ENCODE results near the gene TACR1. TPM values are rescaled to one million over a fixed set of nuclear protein-coding genes. Genes with fewer than 3 reads are reported as not detected.
"Not testable (repeated sequence)": the region's sequence is repeated elsewhere in the genome, so short reads cannot be mapped to it uniquely, and the experiment has no call there.

The TACR1 gene, protein sequence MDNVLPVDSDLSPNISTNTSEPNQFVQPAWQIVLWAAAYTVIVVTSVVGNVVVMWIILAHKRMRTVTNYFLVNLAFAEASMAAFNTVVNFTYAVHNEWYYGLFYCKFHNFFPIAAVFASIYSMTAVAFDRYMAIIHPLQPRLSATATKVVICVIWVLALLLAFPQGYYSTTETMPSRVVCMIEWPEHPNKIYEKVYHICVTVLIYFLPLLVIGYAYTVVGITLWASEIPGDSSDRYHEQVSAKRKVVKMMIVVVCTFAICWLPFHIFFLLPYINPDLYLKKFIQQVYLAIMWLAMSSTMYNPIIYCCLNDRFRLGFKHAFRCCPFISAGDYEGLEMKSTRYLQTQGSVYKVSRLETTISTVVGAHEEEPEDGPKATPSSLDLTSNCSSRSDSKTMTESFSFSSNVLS
- total RNA-seq = not detected

DNA sequence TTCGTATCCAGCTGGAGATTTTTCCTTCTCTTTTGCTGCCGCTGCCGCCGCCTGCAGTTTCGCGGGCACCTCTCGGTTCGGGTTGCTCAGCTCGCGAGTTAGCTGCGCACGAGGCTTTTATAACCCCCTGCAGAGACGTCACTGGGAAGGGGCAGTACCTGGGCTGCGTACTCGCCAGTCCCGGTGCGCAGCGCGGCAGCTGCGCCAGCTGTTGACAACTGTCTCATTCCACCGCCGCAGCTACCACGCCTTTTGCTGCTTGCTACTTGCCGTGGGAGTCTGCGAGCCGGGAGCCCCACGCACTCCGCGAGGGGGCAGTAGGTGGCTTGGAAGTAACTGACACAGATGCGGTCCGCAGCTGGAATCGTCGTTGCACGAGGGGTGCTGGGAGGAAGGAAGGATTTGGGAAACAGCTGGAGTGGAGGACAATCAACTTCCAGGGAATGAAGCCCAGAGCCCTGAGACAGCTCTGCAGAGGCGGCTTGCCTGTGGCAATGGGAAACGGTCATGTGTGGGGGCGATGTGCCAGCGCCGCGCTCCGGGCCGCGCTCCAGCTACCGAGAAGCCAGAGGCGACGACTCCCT, at the start of gene TACR1:
TSS of gene TACR1 (minus strand) at position 93 of the 584 bp plus-strand sequence. CDS start 586 bp downstream, outside the sequence.
- H3K9me3 Mint-ChIP-seq = no peaks in the 10 kb centered on the region
- H3K4me1 Mint-ChIP-seq = no peaks in the 10 kb centered on the region
- peak; percentile 23 for ATAC-seq (replicated peaks)
- H3K27me3 Mint-ChIP-seq = peaks cover 41% of the 10 kb centered on the region
- H3K4me3 Mint-ChIP-seq = peak within 1 kb of the TSS; percentile 36
- H3K27ac Mint-ChIP-seq = no peak within 1 kb of the TSS
- H3K36me3 Mint-ChIP-seq (ENCODE audit: low read depth) = no peaks in the 10 kb centered on the region

DNA sequence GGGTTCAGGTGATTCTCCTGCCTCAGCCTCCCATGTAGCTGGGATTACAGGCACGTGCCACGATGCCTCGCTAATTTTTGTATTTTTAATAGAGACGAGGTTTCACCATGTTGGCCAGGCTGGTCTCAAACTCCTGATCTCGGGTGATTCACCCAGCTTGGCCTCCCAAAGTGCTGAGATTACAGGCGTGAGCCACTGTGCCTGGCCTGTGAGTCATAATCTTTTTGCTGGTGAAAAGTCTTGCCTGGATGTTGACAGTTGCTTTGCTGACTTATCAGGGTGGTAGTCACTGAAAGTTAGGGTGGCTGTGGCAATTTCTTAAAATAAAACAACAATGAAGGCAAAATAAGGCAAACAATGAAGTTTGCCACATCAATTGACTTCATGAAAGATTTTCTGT, 49.3 kb upstream of the TACR1 start:
- not testable (repeated sequence) for H3K4me3 Mint-ChIP-seq; H3K27ac Mint-ChIP-seq; H3K9me3 Mint-ChIP-seq; ATAC-seq (replicated peaks); H3K36me3 Mint-ChIP-seq (ENCODE audit: low read depth); H3K4me1 Mint-ChIP-seq
- peaks cover 16% of the 10 kb centered on the region for H3K27me3 Mint-ChIP-seq

DNA sequence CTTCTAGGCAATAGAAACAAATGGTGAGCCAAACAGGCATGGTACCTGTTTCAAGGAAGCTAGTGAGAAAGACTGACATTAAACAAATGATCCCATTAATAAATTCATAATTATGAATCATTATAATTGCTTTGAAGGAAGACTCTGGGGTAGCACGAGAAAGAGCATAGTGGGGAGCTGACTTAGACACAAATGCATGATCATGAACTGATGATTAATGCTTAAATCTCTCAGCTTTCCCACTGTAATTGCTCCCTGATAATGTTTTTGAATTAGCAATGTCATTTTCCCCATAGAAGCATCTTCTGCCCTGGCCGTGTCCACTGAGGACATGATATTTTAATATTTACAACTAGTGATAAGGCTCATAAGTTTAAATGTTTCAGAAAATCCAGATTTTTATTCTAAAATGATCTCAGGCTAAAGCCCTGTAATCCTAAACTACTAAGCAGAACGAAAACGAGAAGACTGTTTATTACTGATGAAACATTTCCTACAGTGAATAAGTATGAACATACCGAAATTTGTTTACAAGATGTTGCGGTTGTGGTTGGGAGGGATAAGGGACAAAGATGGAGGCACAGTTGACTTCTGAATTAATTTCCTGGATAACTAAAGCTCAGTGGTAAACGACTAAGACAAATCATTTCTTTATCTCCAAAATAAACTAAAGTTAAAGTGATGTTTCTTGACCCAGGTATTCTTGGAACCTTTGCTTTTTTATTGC, 47.3 kb upstream of the TACR1 start:
- Mint-ChIP-seq H3K36me3 (ENCODE audit: low read depth) (no peaks in the 10 kb centered on the region), H3K9me3 (peaks cover 14% of the 10 kb centered on the region), H3K4me3 (no peak overlapping the region), H3K27ac (no peak overlapping the region), H3K27me3 (peaks cover 12% of the 10 kb centered on the region), H3K4me1 (no peaks in the 10 kb centered on the region)
- no peak for ATAC-seq (replicated peaks)

DNA sequence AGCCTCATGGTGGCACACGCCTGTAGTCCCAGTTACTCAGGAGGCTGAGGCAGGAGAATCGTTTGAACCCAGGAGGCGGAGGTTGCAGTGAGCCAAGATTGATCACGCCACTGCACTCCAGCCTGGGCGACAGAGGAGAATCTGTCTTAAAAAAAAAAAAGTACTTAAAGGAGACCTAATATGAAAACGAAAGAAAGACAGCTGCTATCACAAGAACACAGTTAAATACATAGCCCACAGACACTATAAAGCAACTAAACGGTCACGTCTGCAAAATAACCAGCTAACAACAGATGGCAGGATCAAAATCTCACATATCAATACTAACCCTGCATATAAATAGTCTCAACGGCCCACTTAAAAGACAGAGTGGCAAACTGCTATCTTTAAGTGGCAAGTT, 43.9 kb upstream of the TACR1 start:
- H3K36me3 Mint-ChIP-seq (ENCODE audit: low read depth) = no peaks in the 10 kb centered on the region
- no peaks in the 10 kb centered on the region for H3K4me1 Mint-ChIP-seq
- no peak overlapping the region for H3K27ac Mint-ChIP-seq
- no peak overlapping the region for H3K4me3 Mint-ChIP-seq
- H3K9me3 Mint-ChIP-seq = peaks cover 4% of the 10 kb centered on the region
- ATAC-seq (replicated peaks) = no peak
- peaks cover 5% of the 10 kb centered on the region for H3K27me3 Mint-ChIP-seq

DNA sequence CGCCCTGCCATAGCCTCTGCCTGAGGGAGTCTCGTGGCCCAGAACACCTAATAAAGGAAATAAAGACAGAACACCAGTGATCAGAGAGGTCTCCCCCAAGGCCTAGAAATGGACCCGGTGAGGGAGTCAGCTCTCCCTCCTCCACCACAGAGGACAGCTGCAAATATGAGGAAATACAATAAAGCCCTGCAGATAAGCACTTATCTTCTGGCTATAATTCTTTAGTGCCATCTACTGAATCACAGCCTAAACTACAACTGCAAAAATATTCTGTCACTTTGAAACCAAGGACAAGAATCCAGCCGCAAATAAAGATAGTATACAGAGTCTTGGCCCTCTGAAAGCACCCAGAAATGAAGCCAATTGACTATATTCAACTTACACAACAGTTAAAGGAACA, 42.4 kb upstream of the TACR1 start:
- no peak for ATAC-seq (replicated peaks)
- Mint-ChIP-seq H3K36me3 (ENCODE audit: low read depth) (no peaks in the 10 kb centered on the region), H3K9me3 (peaks cover 4% of the 10 kb centered on the region), H3K4me3 (no peak overlapping the region), H3K4me1 (no peaks in the 10 kb centered on the region), H3K27me3 (peaks cover 5% of the 10 kb centered on the region), H3K27ac (no peak overlapping the region)

DNA sequence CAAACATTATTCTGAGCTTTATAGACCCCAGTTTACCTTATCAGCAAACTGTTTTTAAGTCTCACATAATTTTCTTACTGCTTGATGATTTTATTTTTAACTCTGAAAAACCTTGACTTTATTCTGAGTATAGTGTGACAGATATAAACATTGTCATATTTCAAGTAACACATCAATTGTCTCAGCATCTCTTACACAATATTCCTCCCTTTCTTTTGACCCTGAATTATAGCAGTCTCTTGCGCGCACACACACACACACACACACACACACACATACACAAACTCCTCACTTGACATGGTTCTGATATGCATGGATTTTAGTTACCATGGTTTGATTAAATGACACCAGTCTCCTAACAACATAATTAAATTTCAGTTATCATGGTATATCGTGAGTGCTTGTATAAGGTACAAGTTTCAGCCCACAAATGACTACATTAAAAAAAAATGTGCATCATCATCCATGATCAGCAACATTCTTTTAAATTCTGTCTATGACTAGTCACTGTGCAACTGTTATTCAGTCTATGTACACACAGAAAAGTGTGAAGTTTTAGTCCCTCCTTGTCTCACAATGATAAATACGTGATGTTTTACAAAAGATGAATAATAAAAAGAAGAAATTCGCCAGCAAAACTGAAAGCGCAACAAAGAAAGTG, 39.5 kb upstream of the TACR1 start:
- ATAC-seq (replicated peaks) = no peak
- no peak overlapping the region for H3K27ac Mint-ChIP-seq
- peaks cover 6% of the 10 kb centered on the region for H3K27me3 Mint-ChIP-seq
- H3K4me3 Mint-ChIP-seq = no peak overlapping the region
- H3K4me1 Mint-ChIP-seq = no peaks in the 10 kb centered on the region
- H3K9me3 Mint-ChIP-seq = peaks cover 4% of the 10 kb centered on the region
- no peaks in the 10 kb centered on the region for H3K36me3 Mint-ChIP-seq (ENCODE audit: low read depth)

DNA sequence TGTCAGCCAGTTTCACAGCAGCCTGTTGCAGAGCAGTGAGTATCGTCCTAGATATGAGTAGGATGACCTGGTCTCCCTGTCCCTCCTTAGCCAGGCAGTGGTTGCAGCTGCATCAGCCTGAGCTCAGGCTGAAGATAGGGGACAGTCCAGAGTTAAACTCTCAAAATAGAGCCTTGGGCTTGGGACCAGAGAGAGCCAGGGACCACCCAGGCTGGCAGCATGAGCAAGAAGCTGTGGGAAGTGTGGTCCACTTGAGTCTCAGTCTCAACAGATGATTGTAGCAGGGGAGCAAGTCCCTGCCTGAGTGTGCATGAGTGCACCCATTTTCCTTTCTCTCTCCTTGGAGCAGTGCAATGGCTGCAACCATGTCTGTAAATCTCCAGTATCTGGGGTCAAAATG, 38.0 kb upstream of the TACR1 start:
- Mint-ChIP-seq H3K27me3 (peaks cover 6% of the 10 kb centered on the region), H3K9me3 (no peaks in the 10 kb centered on the region), H3K4me1 (no peaks in the 10 kb centered on the region), H3K27ac (no peak overlapping the region), H3K4me3 (no peak overlapping the region), H3K36me3 (ENCODE audit: low read depth) (no peaks in the 10 kb centered on the region)
- ATAC-seq (replicated peaks) = no peak

DNA sequence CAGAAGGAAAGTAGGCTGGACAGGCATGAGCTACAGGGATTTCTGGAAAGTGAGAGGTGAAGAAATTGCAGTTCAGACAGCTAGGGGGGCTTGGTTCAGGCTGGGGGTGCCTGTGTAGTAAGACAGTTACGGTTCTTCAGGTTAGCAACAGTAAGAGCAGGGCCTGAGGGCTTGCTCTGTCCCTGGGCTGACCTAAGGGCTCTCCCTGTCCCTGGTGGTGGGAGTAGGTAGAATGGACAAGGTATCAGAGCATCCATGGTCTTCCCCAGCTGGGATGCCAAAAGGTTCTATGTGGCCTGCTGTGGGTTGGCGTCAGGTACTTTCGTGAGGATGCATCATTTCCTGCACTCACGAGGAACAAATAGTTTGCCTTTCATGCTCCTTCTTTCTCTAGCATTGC, 34.6 kb upstream of the TACR1 start:
- no peaks in the 10 kb centered on the region for H3K9me3 Mint-ChIP-seq
- no peak overlapping the region for H3K27ac Mint-ChIP-seq
- H3K36me3 Mint-ChIP-seq (ENCODE audit: low read depth) = no peaks in the 10 kb centered on the region
- no peak for ATAC-seq (replicated peaks)
- no peak overlapping the region for H3K4me3 Mint-ChIP-seq
- peaks cover 6% of the 10 kb centered on the region for H3K27me3 Mint-ChIP-seq
- H3K4me1 Mint-ChIP-seq = no peaks in the 10 kb centered on the region

DNA sequence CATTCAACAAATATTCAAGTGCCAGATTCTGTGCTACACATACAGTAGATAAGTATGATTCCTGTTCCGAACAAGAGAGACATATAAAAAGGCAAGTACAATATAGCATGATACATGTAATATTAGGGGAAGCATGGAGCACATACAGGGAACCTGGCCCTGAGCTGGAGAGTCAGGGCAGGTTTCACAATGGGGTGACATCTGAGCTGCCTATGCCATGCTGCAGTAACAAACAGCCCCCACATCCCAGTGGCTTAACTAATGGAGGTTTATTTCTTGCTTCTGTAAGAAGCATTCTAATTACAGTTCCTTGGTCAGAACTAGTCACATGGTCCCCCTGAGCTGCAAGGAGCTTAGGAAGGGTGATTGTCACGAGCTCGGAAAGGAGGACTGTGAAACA, 27.3 kb upstream of the TACR1 start:
- H3K4me1 Mint-ChIP-seq = no peaks in the 10 kb centered on the region
- no peaks in the 10 kb centered on the region for H3K9me3 Mint-ChIP-seq
- H3K4me3 Mint-ChIP-seq = no peak overlapping the region
- no peak overlapping the region for H3K27ac Mint-ChIP-seq
- H3K36me3 Mint-ChIP-seq (ENCODE audit: low read depth) = no peaks in the 10 kb centered on the region
- no peak for ATAC-seq (replicated peaks)
- peaks cover 4% of the 10 kb centered on the region for H3K27me3 Mint-ChIP-seq

DNA sequence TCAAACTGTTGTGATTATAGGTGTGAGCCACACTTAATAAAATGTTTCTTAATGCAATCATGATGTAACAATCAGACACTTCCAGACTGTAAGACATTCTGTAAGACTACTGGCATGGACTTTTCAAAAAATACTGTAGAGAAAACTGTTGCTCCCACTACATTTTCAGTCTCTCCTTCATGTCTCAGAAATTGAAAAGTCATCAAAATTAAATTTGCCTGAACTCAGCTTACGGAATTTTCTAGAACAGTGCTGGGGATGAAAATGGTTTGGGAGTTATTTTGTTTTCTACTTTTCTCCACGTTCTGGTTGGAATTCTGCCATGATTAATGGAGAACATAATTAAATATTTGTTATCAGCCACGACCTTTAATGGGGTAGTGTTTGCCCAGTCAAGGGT, 26.8 kb upstream of the TACR1 start:
- no peak for ATAC-seq (replicated peaks)
- no peak overlapping the region for H3K27ac Mint-ChIP-seq
- no peaks in the 10 kb centered on the region for H3K9me3 Mint-ChIP-seq
- no peaks in the 10 kb centered on the region for H3K36me3 Mint-ChIP-seq (ENCODE audit: low read depth)
- H3K27me3 Mint-ChIP-seq = peaks cover 4% of the 10 kb centered on the region
- no peaks in the 10 kb centered on the region for H3K4me1 Mint-ChIP-seq
- no peak overlapping the region for H3K4me3 Mint-ChIP-seq

DNA sequence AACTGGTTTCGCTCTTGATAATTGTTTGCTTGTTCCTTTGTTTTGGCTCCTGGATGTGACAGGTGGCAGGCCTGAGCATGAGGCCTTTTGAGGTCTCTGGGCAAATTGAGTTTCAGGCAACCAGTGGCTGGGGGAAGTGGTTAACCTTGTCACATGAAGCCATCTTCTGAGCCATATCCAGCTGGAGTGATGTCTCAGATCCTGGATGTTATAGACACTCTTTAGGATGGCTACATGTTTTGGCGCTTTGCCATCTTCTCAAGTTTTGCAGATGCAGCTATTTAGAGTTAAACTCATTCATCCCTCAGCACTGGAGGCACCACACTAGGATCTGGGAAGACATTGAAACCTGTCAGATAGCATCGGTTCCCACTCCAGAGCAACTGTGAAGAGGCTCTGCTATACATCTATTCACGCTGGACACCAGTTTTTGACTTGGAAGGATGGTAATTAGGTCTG, 25.3 kb upstream of the TACR1 start:
- Mint-ChIP-seq H3K9me3 (no peaks in the 10 kb centered on the region), H3K36me3 (ENCODE audit: low read depth) (no peaks in the 10 kb centered on the region), H3K4me3 (no peak overlapping the region), H3K4me1 (no peaks in the 10 kb centered on the region), H3K27ac (no peak overlapping the region), H3K27me3 (peaks cover 8% of the 10 kb centered on the region)
- no peak for ATAC-seq (replicated peaks)

DNA sequence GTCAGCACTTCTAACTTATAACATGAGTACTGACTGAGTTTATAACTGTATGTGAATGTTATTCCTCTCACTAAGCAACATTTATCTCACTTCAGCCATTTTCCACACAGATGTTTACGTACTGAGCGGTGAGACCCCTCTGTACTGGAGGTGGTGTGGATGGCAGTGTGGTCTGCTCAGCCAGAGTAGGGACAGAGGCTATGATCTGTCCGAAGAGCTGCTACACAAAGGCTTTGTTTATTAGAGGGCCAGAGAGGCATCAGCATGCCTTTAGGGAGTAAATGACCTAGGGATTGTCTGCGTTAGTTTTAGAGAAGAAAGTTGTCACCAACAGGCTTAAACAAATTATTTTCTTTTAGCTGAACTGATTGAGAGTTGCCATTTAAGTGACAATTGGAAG, 23.2 kb upstream of the TACR1 start:
- H3K4me3 Mint-ChIP-seq = no peak overlapping the region
- no peak for ATAC-seq (replicated peaks)
- H3K4me1 Mint-ChIP-seq = no peaks in the 10 kb centered on the region
- H3K27ac Mint-ChIP-seq = no peak overlapping the region
- no peaks in the 10 kb centered on the region for H3K9me3 Mint-ChIP-seq
- no peaks in the 10 kb centered on the region for H3K36me3 Mint-ChIP-seq (ENCODE audit: low read depth)
- H3K27me3 Mint-ChIP-seq = peaks cover 20% of the 10 kb centered on the region

DNA sequence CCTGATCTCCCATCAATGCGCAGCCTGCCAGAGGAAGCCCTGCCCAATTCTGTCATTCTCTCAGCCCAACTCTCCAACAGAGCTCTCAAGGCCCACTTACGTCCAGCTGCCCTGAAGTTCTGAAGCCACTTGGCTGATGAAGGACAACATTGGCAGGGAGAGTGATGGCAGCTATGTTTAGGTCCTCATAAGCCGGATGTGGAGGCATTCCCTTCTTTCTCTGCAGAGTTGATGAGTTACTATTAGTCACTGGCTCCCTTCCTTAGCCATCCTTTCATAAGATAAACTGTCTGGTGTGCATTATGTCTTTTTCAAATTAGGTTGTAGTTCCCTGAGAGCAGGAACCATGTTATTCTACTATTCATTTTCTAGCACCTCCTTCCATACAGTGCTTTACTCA, 22.5 kb upstream of the TACR1 start:
- H3K4me1 Mint-ChIP-seq = no peaks in the 10 kb centered on the region
- no peaks in the 10 kb centered on the region for H3K36me3 Mint-ChIP-seq (ENCODE audit: low read depth)
- no peak overlapping the region for H3K4me3 Mint-ChIP-seq
- ATAC-seq (replicated peaks) = no peak
- no peaks in the 10 kb centered on the region for H3K9me3 Mint-ChIP-seq
- peaks cover 23% of the 10 kb centered on the region for H3K27me3 Mint-ChIP-seq
- no peak overlapping the region for H3K27ac Mint-ChIP-seq

DNA sequence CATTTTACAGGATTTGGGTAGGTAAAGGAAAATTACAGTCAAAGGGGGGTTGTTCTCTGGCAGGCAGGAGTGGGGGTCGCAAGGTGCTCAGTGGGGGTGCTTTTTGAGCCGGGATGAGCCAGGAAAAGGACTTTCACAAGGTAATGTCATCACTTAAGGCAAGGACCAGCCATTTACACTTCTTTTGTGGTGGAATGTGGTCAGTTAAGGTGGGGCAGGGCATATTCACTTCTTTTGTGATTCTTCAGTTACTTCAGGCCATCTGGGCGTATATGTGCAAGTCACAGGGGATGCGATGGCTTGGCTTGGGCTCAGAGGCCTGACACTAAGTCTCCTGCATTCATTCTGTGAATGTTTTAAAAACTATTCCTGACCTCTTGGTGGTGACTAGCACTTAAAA, 19.9 kb upstream of the TACR1 start:
- not testable (repeated sequence) for ATAC-seq (replicated peaks); H3K4me3 Mint-ChIP-seq; H3K27ac Mint-ChIP-seq; H3K4me1 Mint-ChIP-seq; H3K9me3 Mint-ChIP-seq; H3K36me3 Mint-ChIP-seq (ENCODE audit: low read depth)
- H3K27me3 Mint-ChIP-seq = peaks cover 27% of the 10 kb centered on the region
